ENCODE results near the gene NXNL2.

The NXNL2 gene

GRCh38 chr9:88578121-88579049 is 43.4 kb downstream of the NXNL2 start:
- peak; percentile 72 for DNase-seq

DNA sequence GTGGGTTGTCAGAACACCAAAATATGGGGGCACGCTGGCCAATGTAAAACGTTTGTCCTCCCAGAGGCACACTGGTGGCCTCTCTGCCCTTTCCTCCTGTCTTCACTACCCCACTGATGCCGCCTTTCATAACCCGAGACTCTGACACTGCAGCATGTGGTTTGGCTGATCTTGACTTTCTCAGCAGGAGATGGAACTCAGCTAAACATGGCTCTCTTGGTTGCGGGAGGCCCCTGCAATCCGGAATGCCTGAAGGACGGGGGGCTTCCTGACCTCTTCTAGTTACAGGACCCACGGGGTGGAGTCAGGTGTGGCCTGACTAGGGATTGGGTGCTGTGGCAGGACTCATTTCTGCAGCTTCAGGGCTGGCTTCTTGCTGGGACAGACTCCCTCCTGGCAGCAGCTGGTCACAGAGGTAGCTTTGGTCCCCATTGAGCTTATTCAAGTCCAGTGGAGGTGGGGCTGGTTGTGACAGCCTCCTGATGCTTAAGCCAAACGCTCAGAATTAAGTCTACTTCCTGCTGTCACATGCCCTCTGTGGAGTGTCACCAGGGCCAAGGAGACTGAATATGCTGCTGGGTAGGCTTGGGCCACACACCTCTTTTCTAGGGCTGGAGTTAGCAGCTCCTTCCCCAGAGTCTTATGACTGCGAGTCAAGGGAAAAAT is 44.2 kb downstream of the NXNL2 start:
- no peak for DNase-seq

DNA sequence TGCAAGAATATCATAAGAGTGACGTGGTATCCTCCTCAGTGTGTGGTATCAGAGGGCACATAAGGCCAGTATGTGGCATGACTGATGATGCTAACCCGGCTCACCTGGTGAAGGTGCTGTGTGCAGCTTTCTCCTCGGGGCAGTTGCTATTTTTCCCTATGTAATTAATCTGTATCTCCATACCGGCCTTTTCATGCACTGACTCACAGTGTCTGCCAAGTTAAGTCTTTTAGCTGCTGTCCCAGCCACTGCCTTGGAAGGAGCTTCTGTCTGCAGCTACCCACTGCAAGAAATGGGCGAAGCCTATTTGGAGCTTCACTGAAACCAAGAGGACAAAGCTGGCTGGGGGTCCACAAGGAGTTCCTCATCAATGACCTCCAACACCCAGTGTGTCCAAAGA is 46.0 kb downstream of the NXNL2 start:
- DNase-seq, result no peak

GRCh38 chr9:88583901-88584596 is 49.1 kb downstream of the NXNL2 start:
- no peak for DNase-seq

DNA sequence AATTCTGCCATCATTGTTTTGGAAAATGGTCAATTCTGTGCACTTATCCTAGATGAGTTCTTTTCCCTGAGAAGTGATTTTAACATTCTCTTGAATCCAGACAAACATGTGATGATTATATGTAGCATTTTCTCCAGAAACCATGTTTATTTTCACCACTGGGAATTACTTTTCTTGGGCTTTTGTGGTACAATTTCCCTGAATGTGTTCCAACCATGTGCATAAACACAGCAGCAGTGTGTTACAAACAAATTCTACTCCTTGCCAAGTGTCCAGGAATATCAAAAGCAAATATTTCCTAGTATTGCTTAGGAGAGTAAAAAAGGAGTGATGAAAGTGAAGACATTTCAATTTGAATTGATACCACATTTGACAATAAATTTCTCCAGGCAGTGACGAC is 50.4 kb downstream of the NXNL2 start:
- no peak for DNase-seq

DNA sequence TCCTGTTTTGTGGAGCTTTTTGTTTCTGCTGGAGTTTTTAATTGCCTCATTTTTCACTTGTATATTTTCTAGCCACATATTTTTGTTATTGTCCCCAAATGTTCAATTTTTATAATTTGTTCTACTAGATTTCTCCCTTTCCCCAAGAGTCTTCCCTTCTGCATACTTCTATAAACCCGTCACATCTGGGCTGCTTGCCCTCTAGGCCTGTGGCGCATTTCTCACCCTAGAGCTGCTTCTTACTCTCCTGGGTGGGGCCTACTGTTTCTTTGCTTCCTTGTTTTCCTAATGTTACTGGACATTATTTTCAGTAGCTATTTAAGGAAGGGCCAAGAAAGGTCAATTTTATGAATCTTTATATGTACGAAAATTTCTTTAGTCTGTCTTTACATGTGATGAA is 51.5 kb downstream of the NXNL2 start:
- DNase-seq, result no peak

DNA sequence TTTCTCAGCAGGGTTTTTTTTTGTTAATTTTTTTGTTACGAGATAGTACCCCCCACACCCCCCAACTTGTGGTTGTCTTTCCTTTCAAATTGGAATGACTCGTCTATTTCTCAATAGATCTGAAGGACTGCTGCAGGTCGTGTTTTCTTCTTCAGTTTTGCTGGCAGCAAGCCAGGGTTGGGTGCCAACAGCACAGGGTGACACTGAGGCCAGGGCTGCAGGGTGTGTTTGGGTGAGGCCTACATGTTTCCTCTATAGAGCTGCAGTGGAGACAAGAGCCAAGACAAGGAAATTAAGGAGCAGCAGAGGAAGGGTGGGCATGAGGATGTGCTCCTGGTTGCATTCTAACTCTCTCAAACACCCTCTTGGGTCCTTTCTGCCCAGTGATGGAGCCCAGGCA is 52.2 kb downstream of the NXNL2 start:
- no peak for DNase-seq

- no peak for DNase-seq
These were observed 53.1 kb downstream of the NXNL2 start for GRCh38 chr9:88587885-88588649.

DNA sequence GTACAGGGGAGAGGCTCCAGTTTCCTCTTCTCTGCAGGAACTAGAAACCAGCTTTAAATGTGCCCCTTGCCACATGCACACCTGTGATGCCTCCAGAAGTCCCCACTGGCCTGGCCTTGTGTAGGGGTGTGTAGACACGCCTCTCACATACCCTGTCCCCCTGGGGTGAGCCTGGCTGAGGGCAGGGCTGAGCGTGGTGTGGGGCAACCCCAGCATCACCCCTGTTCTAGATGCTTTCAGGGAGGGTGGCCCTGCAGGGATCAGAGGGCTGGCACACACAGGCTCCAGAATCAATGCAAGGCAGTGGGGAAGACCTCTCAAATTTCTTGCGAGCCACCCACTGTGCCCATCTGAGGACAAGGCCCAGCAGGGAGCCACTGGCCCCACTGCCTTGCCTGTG is 54.7 kb downstream of the NXNL2 start:
- DNase-seq, result no peak

- no peak for DNase-seq
These were observed 55.7 kb downstream of the NXNL2 start for GRCh38 chr9:88590558-88591146.

- DNase-seq, result no peak
These were observed 58.7 kb downstream of the NXNL2 start for GRCh38 chr9:88593537-88594185.

Data from right kidney (tissue), 1 donor.